GM23338 (cell line): Measurements from ENCODE around the gene CDH23. TPM values are rescaled to one million over a fixed set of nuclear protein-coding genes. Genes with fewer than 3 reads are reported as not detected.

Experiments
- ATAC-seq: fragments of 200-7000 bp; cut with Tn5 transposase; 3 replicates; pipeline ENCODE4 v1.9.1; 2020
- DNase-seq: peaks from one replicate; pipeline ENCODE4 v3.0.0-alpha.2; 2015; ENCODE audit warnings: low spot score
- H2AFZ ChIP-seq: fragments of 200-600 bp; sonication (generic); 2 replicates; pipeline ENCODE4 v1.8.0; 2016; ENCODE audit warnings: antibody characterized with exemption, mild to moderate bottlenecking, moderate library complexity
- H3F3A ChIP-seq: fragments of 200-600 bp; sonication (generic); replicated peaks from 2 replicates; pipeline ENCODE4 v1.8.0; 2017; ENCODE audit warnings: antibody characterized with exemption, mixed run types, low read depth
- H3K27ac ChIP-seq: fragments of 200-600 bp; sonication (generic); 2 replicates; pipeline ENCODE4 v1.6.1; 2016; ENCODE audit warnings: low read depth
- H3K27me3 ChIP-seq: fragments of 200-600 bp; sonication (generic); 2 replicates; pipeline ENCODE4 v1.8.0; 2016; ENCODE audit warnings: mild to moderate bottlenecking, mixed run types, moderate library complexity; ENCODE audit not compliant: insufficient read depth
- H3K36me3 ChIP-seq: fragments of 200-600 bp; sonication (generic); 2 replicates; pipeline ENCODE4 v1.8.0; 2016; ENCODE audit warnings: mild to moderate bottlenecking; ENCODE audit not compliant: insufficient read depth
- H3K4me1 ChIP-seq: fragments of 200-600 bp; sonication (generic); 2 replicates; pipeline ENCODE4 v1.8.0; 2016; ENCODE audit warnings: mild to moderate bottlenecking, moderate library complexity; ENCODE audit not compliant: insufficient read depth
- H3K4me2 ChIP-seq: fragments of 200-600 bp; sonication (generic); 2 replicates; pipeline ENCODE4 v1.7.1; 2017; ENCODE audit warnings: mixed run types
- H3K4me3 ChIP-seq: fragments of 200-600 bp; sonication (generic); 2 replicates; pipeline ENCODE4 v1.6.1; 2016; ENCODE audit warnings: mixed run types
- H3K79me2 ChIP-seq: fragments of 200-600 bp; sonication (generic); replicated peaks from 2 replicates; pipeline ENCODE4 v1.8.0; 2017; ENCODE audit warnings: mild to moderate bottlenecking; ENCODE audit not compliant: insufficient read depth
- H3K9me2 ChIP-seq: fragments of 200-600 bp; sonication (generic); 2 replicates; pipeline ENCODE4 v1.8.0; 2017; ENCODE audit not compliant: insufficient read depth
- H4K20me1 ChIP-seq: fragments of 200-600 bp; sonication (generic); replicated peaks from 2 replicates; pipeline ENCODE4 v1.8.0; 2017; ENCODE audit warnings: mild to moderate bottlenecking; ENCODE audit not compliant: insufficient read depth
- H3K27ac Mint-ChIP-seq: 2 replicates; pipeline ENCODE4 v1.8.0; 2020; ENCODE audit warnings: inconsistent platforms, mild to moderate bottlenecking, moderate library complexity, mixed read lengths
- H3K27me3 Mint-ChIP-seq: 3 replicates; pipeline ENCODE4 v1.8.0; 2022; ENCODE audit warnings: low read depth, mild to moderate bottlenecking, moderate library complexity, mixed read lengths, inconsistent platforms; ENCODE audit not compliant: insufficient read depth, poor library complexity
- H3K36me3 Mint-ChIP-seq: 3 replicates; pipeline ENCODE4 v1.8.0; 2021; ENCODE audit warnings: low read depth, mild to moderate bottlenecking, inconsistent platforms, moderate library complexity, mixed read lengths
- H3K4me1 Mint-ChIP-seq: 3 replicates; pipeline ENCODE4 v1.8.0; 2020; ENCODE audit warnings: mild to moderate bottlenecking, inconsistent platforms, mixed read lengths
- H3K4me3 Mint-ChIP-seq: 3 replicates; pipeline ENCODE4 v1.8.0; 2021; ENCODE audit warnings: moderate library complexity, mild to moderate bottlenecking, inconsistent platforms, mixed read lengths
- H3K9me3 Mint-ChIP-seq: 3 replicates; pipeline ENCODE4 v1.8.0; 2020; ENCODE audit warnings: moderate library complexity, mild to moderate bottlenecking, inconsistent platforms, mixed read lengths
- CREB1 ChIP-seq: fragments of 250-450 bp; sonication (Bioruptor Pico); IDR thresholded peaks from 2 replicates; pipeline ENCODE4 v1.5.0; 2020; ENCODE audit warnings: low read depth, mild to moderate bottlenecking, moderate library complexity
- CTCF ChIP-seq, 2 experiments: fragments of 200-600 bp in 1 of 2; sonication (generic) in 1 of 2; conservative IDR thresholded peaks; 2 replicates each; pipeline versions ENCODE4 v1.5.1 to v1.6.1; 2016 to 2017; ENCODE audit warnings: antibody characterized with exemption in 2 of 2, low read depth in 2 of 2, mild to moderate bottlenecking in 2 of 2, moderate library complexity in 1 of 2
- ETS1 ChIP-seq: IDR thresholded peaks from 2 replicates; pipeline ENCODE4 v1.6.1; 2016; ENCODE audit warnings: antibody characterized with exemption
- EZH2 ChIP-seq: fragments of 200-600 bp; sonication (generic); IDR thresholded peaks from one replicate; pipeline ENCODE4 v1.8.0; 2017; ENCODE audit warnings: antibody characterized with exemption, mild to moderate bottlenecking, low read depth; ENCODE audit not compliant: unreplicated experiment
- EZH2phosphoT487 ChIP-seq: fragments of 200-600 bp; sonication (generic); IDR thresholded peaks from one replicate; pipeline ENCODE4 v1.8.1; 2018; ENCODE audit warnings: antibody characterized with exemption; ENCODE audit not compliant: unreplicated experiment
- JUNB ChIP-seq: IDR thresholded peaks from one replicate; pipeline ENCODE4 v1.6.1; 2016; ENCODE audit warnings: antibody characterized with exemption; ENCODE audit not compliant: unreplicated experiment
- NANOG ChIP-seq: IDR thresholded peaks from 2 replicates; pipeline ENCODE4 v1.6.1; 2016; ENCODE audit warnings: antibody characterized with exemption, borderline replicate concordance
- POLR2AphosphoS5 ChIP-seq: IDR thresholded peaks from 2 replicates; pipeline ENCODE4 v1.6.1; 2016; ENCODE audit warnings: antibody characterized with exemption, low read depth
- REST ChIP-seq: IDR thresholded peaks from one replicate; pipeline ENCODE4 v1.6.1; 2018; ENCODE audit warnings: antibody characterized with exemption; ENCODE audit not compliant: unreplicated experiment
- STAT1 ChIP-seq: IDR thresholded peaks from one replicate; pipeline ENCODE4 v1.6.1; 2016; ENCODE audit warnings: antibody characterized with exemption; ENCODE audit not compliant: unreplicated experiment
- ZNF114 ChIP-seq: fragments of 250-450 bp; sonication (Bioruptor Pico); IDR thresholded peaks from 2 replicates; pipeline ENCODE4 v1.5.0; 2020; ENCODE audit warnings: mild to moderate bottlenecking, moderate library complexity
- ZNF331 ChIP-seq: fragments of 250-450 bp; sonication (Bioruptor Pico); IDR thresholded peaks from 2 replicates; pipeline ENCODE4 v1.5.0; 2020; ENCODE audit warnings: low read depth, mild to moderate bottlenecking, moderate library complexity
- ZNF462 ChIP-seq: fragments of 250-450 bp; sonication (Bioruptor Pico); IDR thresholded peaks from 2 replicates; pipeline ENCODE4 v1.5.0; 2020; ENCODE audit warnings: mild to moderate bottlenecking, moderate library complexity
- polyA plus RNA-seq: library from polyadenylated mRNA; unstranded; fragments of >200 nt; fragmentation: Nextera tagmentation; extraction: Ambion mirVana; gene quantifications from 2 replicates; pipeline ENCODE4 v1.2.1, GENCODE V29; 2016
- total RNA-seq: library from RNA; depleted of rRNA; stranded (reverse); fragments of >200 nt; shearing (Covaris generic); gene quantifications from 2 replicates; pipeline ENCODE4 v1.2.3, GENCODE V29; 2014

CDH23 gene
- total and polyA plus RNA-seq, 2 experiments from 2014 or later, result 0.95 to 4.3 TPM

- Histone ChIP-seq H3F3A (no peaks in the 10 kb centered on the region), H3K36me3 (no peaks in the 10 kb centered on the region), H3K9me2 (no peaks in the 10 kb centered on the region), H3K4me1 (no peaks in the 10 kb centered on the region), H3K79me2 (no peaks in the 10 kb centered on the region), H3K27me3 (no peaks in the 10 kb centered on the region), H2AFZ (no peak overlapping the region), H3K4me2 (no peak overlapping the region), H4K20me1 (no peaks in the 10 kb centered on the region), H3K27ac (no peak overlapping the region), H3K4me3 (no peak overlapping the region)
- peaks cover 4% of the 10 kb centered on the region; the same call in 2 of the 3 replicates for H3K4me1 Mint-ChIP-seq
- H3K36me3 Mint-ChIP-seq, result peaks cover 6% of the 10 kb centered on the region
- peaks cover 16% of the 10 kb centered on the region for H3K9me3 Mint-ChIP-seq
- H3K27me3 Mint-ChIP-seq, result peaks cover 6% of the 10 kb centered on the region
- TF ChIP-seq CTCF (conservative IDR thresholded peaks at IDR 0.05; ENCODE audit: low read depth in 2 of 2) (no peak), ZNF462 (no peak), NANOG (no peak), STAT1 (no peak), ZNF114 (CRISPR knock-in tag) (no peak), REST (no peak), ZNF331 (CRISPR knock-in tag) (no peak), ETS1 (no peak), POLR2AphosphoS5 (no peak), JUNB (no peak), EZH2 (no peak), CREB1 (no peak), EZH2phosphoT487 (no peak)
- DNase-seq (no peak), ATAC-seq (no peak)
- no peak overlapping the region for H3K4me3 Mint-ChIP-seq
- H3K27ac Mint-ChIP-seq, result no peak overlapping the region
Measured at GRCh38 chr10:71692598-71693306, 296.0 kb downstream of the CDH23 start.
